ENCODE results near the gene NPBWR2. TPM values are rescaled to one million over a fixed set of nuclear protein-coding genes. Genes with fewer than 3 reads are reported as not detected.

Gene NPBWR2
- total and polyA plus RNA-seq, 9 of the 15 experiments (the other 6 are each of a cell fraction or from before 2014, with no cell fraction given), result not detected

DNA sequence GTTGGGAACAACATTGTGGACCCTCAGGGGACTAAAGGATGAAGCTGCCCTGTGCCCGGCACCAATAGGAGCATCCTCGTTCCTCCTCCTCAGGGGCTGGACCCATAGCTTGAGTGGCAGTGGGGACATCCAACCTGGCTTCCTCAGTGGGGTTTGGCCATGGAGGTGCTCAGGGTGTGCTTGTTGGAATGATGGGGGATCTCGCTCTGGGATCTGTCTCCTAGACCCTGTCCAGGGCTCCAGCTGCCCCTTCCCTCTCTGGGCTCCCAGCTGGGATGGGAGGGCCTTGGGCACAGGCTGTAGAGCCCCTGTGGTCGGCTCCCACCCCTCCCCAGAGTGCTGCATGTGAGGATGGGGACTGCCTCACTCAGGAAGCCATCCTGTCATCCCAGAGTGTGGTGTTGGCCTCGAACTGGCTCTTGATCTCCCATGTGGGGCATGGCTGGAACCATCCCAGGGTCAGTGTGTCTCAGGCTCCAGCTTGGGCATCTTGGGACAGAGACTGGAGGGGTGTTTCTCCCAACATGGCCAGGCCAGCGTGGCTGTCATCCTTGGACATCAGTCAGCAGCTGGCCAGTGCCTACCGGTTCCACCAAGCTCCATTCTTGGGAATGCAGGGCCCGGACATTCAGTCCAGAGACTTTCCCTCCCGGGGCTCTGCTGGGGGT lies 47.4 kb upstream of the NPBWR2 start:
- H3K9me3 ChIP-seq (replicated peaks; ENCODE audit: control insufficient read depth, insufficient read depth, low read depth, low read length), result peaks cover 3% of the 10 kb centered on the region
- peaks cover 11% of the 10 kb centered on the region for H4K20me1 ChIP-seq (replicated peaks; ENCODE audit: control insufficient read depth, insufficient read depth, low read length)
- H3K79me2 ChIP-seq (ENCODE audit: control insufficient read depth, insufficient read depth, low read length), result no peaks in the 10 kb centered on the region
- DNase-seq (ENCODE audit: extremely low read depth in 1 of 4, low spot score in 3 of 4), result no peak
- no peak for FAIRE-seq
- in situ Hi-C loops (cut with MboI), result no loop called here
- H3K4me1 ChIP-seq (replicated peaks in 1 of 2; ENCODE audit: control insufficient read depth in 2 of 2, insufficient read depth in 2 of 2, low read length in 2 of 2), result peaks cover 0 to 18% of the 10 kb centered on the region in 2 experiments; a peak in 1 of 5 replicates
- no peak overlapping the region for H3K4me2 ChIP-seq (ENCODE audit: insufficient read depth, low read length)
- no peak overlapping the region for H3K27ac ChIP-seq (ENCODE audit: extremely low read depth, low read depth, low read length)
- intact Hi-C loops (cut with micrococcal nuclease), result no loop called here
- no peak for ATAC-seq
- H3K9me1 ChIP-seq (ENCODE audit: control insufficient read depth, insufficient read depth, low read length), result peaks cover 2% of the 10 kb centered on the region
- H2AFZ ChIP-seq (ENCODE audit: low read depth, low read length), result no peak overlapping the region
- 0 out of 4 replicates have a peak overlapping the region, but pooled peaks of 1 of the 2 experiments have one; percentile 36 for H3K9ac ChIP-seq (ENCODE audit: insufficient read depth in 1 of 2, low read depth in 2 of 2, low read length in 2 of 2)
- no peak overlapping the region for H3K4me3 ChIP-seq
- no peaks in the 10 kb centered on the region for H3K36me3 ChIP-seq (ENCODE audit: control insufficient read depth, insufficient read depth, low read length)
- peaks cover 0 to 59% of the 10 kb centered on the region in 2 experiments; a peak in 4 of 5 replicates for H3K27me3 ChIP-seq (ENCODE audit: control insufficient read depth in 2 of 2, insufficient read depth in 2 of 2, low read length in 2 of 2)
- BruUV-seq (replicated peaks), result no TSS peak
- CTCF ChIA-PET (ENCODE audit: low intra/inter-chr PET ratio), result no interaction called here
- WGBS (ENCODE audit: insufficient coverage, low coverage, missing lambda C conversion rate), result 0% methylated on average over 8 of the region's 9 CpGs
- POLR2A ChIA-PET, result interaction anchor here (0.7 to 1.2 kb wide), 2 partner anchors 14 to 56 kb away, joined by 3 read pairs; no protein-coding TSS in a partner anchor
- TF ChIP-seq PKNOX1 (IDR thresholded peaks at IDR 0.05), result peak; percentile 69
- TF ChIP-seq, protein P1, sequence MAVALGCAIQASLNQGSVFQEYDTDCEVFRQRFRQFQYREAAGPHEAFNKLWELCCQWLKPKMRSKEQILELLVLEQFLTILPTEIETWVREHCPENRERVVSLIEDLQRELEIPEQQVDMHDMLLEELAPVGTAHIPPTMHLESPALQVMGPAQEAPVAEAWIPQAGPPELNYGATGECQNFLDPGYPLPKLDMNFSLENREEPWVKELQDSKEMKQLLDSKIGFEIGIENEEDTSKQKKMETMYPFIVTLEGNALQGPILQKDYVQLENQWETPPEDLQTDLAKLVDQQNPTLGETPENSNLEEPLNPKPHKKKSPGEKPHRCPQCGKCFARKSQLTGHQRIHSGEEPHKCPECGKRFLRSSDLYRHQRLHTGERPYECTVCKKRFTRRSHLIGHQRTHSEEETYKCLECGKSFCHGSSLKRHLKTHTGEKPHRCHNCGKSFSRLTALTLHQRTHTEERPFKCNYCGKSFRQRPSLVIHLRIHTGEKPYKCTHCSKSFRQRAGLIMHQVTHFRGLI (CRISPR knock-in tag; IDR thresholded peaks at IDR 0.05), result no peak
